ENCODE data around the gene SHB.

The SHB gene

DNA sequence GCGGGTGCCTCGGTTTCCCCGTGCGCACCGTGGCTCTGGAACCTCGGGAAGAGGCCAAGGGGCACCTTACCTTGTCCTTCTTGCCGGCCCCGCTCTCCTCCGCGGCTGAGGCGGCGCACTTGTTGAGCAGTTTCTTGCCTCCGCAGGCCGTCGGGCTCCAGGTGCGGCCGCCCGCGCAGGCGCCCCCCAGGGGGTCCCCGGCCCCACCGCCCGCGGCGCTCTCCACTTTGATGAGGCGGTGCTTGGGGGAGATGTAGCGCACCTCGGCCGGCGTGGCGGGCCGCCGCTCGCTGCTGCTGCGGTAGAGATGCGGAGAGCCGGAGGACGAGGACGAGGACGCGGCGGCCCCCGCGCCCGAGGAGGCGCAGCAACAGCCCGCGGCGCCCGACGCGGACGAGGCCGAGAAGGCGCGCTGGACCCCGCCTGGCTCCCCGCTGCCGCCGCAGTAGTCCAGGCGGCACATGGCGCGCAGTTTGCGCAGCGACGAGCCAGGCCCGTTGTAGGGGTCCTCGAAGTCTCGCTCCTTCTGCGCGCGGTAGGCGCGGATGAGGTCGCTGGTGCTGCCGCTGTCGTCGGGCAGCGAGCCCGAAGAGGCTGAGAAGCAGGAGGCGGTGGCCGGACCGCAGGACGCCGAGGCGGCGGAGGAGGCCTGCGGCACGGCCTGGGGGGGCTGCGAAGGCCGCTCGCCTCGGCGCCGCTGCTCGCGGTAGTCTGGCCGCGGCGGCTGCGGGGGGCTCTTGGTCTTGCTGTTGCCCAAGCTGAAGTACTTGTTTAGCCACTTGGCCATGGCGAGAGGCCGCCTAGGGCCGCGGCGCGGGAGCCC is 957 bp downstream of the SHB start:
- H3K27ac ChIP-seq: peak overlapping the region; percentile 98
- TF ChIP-seq, protein P1, sequence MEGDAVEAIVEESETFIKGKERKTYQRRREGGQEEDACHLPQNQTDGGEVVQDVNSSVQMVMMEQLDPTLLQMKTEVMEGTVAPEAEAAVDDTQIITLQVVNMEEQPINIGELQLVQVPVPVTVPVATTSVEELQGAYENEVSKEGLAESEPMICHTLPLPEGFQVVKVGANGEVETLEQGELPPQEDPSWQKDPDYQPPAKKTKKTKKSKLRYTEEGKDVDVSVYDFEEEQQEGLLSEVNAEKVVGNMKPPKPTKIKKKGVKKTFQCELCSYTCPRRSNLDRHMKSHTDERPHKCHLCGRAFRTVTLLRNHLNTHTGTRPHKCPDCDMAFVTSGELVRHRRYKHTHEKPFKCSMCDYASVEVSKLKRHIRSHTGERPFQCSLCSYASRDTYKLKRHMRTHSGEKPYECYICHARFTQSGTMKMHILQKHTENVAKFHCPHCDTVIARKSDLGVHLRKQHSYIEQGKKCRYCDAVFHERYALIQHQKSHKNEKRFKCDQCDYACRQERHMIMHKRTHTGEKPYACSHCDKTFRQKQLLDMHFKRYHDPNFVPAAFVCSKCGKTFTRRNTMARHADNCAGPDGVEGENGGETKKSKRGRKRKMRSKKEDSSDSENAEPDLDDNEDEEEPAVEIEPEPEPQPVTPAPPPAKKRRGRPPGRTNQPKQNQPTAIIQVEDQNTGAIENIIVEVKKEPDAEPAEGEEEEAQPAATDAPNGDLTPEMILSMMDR (conservative IDR thresholded peaks at IDR 0.05): no peak

DNA sequence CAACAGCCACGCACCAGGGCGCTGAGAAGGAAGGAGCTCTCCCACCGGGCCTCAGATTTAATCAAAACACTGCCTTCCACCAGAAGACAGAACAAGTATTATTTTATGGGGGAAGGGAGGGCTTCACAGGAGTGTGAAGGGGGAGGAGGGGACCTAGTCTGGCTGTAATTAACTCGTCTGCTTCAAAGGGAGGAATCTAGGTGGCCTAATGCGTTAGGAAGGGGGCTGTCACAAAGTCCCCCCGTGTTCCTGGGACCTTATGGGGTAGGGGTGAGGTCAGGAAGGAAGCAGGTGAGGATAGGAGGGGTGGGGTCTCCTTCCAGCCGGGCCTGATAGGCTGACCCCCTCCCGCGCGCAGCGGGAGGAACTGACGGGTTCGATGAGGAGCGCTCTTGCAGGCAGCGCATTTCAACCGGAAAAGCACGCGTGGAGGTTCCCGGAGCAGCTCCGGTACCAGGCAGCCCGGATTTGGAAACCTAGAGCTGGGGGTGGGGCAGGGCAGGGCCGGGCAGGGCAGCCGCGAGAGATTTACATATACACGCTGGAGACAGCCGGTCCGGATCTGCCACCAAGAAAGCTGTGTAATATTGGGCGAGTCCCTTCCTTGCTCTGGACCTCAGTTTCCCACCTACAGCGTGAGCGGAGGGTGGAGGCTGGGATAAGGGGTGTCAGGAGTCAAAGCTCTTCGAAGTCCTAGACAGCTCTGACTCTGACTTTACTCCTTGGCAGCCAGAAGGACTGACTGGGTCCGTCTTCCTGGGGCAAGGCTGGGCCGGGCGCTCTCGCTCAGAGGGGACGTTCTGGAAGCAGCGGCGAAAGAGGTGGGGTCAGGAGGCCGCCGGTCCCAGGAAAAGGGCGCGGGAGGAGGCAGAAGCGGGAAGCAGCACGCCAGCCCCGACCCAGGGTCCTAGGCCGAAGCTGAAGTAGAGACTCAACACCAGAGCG is 1.8 kb downstream of the SHB start:
- peak overlapping the region; percentile 98 for H3K27ac ChIP-seq
- TF ChIP-seq, protein P1 (conservative IDR thresholded peaks at IDR 0.05): peak; percentile 39

DNA sequence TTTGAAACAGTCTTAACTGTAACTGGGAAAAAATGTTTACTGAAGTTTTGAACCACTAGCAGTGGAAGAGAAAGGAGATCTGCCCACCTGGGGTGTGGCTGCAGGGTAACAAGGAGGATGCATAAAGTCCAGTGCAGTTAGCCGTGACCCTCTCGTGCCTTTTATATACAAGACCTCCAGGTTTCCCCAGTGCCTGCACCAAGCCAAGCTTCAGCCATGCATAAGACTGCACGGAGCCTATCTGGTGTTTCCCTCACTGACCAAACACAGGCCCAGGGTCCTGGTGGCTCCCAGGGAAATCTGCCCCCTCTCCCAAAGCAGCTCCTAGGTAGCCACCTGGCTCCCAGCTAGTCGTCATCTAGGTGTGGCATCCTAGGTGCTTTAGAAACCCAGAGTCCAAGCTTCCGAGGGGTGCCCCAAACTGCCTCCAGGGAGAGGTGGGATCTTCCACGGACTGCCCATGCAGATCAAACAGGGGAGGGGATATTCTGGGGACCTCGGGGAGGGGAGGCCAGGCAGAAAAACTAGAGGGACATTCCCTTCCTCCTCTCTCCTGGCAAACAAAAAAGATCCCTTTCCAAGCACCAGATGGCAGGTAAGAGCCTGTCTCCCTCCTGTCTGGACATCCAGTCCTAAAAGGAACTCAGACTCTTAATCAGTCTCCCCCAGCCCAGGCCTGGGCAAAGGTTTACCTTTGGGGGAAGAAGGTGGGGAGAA is 2.7 kb downstream of the SHB start:
- H3K27ac ChIP-seq: peak overlapping the region; percentile 98
- TF ChIP-seq, protein P1 (conservative IDR thresholded peaks at IDR 0.05): peak; percentile 74

DNA sequence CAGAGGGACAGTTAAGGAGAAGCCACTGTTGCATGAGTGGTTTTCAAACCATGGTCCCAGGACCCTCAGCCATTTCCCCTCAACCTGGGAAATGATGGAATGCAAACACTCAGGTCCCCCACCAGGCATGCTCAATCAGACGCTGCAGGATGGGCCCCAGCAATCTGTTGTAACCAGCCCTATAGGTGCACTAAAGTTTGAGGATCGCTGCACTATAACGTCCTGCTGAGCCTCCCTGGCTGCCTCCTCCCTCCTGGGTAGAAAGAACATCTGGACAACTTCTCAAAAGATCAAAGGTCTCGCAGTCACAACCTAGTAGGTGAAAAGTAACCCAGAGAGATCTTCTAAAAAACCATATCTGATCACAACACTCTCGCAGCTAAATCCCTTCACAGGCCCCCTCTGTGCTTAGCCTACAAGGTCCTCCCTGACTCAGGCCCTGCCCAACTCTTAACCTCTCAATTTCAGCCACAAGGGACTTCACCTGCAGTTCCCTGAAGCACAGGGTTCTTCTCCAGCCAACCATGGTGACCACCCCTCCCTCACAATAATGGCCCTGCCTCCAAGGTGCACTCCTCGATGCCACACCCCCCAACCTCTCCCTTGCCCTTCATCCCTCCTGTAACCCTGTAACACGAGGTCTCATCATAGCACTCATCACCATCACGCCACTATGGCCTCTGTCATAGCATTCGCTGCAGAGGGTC is 3.5 kb downstream of the SHB start:
- TF ChIP-seq, protein P1 (conservative IDR thresholded peaks at IDR 0.05): no peak

DNA sequence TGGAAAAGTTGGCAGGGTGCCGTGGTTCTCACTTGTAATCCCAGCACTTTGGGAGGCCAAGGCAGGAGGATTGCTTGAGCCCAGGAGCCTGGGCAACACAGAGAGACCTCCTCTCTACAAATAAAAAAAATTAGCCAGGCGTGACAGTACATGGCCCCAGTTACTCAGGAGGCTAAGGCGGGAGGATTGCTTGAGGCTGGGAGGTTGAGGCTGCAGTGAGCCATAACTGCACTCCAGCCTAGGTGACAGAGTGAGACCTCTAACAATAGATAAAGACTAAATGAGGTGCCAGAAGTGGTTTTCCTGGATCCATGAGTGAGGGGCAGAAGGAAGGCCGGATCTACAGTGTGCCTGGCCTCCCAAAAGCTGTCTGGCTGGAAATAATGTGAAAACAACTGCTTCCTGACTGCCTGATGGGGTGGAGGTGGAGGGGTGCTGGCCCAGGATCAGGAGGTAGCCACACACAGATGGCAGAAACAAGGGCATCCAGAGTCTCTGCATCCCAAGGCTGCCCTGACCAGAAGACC is 4.1 kb downstream of the SHB start:
- TF ChIP-seq, protein P1 (conservative IDR thresholded peaks at IDR 0.05): no peak
- H3K27ac ChIP-seq: no peak overlapping the region

More for the DNA sequence above, 3.5 kb downstream of the SHB start:
- H3K27ac ChIP-seq: peak overlapping the region; percentile 98; the same call in 1 of the 2 replicates

DNA sequence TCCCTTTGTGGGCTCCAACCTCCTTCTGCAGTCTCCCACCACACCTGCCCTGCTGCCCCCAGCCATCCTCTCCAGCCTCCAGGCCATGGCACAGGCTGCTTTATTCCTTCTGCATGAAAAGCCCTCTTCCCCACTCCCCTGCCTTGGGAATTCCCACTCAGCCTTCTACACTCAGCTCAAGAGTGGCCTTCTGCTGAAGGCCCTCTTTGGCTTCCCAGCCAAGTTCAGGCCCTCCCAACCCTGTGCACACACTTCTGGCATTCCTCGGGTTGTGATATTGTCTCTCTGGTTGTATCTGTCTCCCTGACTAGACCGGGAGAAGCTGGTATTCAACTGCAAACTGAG is 5.7 kb downstream of the SHB start:
- H3K27ac ChIP-seq: no peak overlapping the region
- TF ChIP-seq, protein P1 (conservative IDR thresholded peaks at IDR 0.05): no peak
